ENCODE measurements around the gene DDHD1.

GRCh38 chr14:53186532-53186931 is 33.4 kb upstream of the DDHD1 start:
- TF ChIP-seq CTCF (IDR thresholded peaks at IDR 0.05) = no peak
- TF ChIP-seq POLR2A (IDR thresholded peaks at IDR 0.05) = no peak

All from esophagus squamous epithelium (tissue), 4 donors.